D341Med (cell line): ENCODE results near the gene GPRC5D.
A peak's percentile ranks its signal among the peaks of the same experiment; 100 is the strongest.

Source experiments
- DNase-seq: peaks from one replicate; pipeline ENCODE4 v3.0.0; 2012; ENCODE audit warnings: low spot score

Gene GPRC5D

DNA sequence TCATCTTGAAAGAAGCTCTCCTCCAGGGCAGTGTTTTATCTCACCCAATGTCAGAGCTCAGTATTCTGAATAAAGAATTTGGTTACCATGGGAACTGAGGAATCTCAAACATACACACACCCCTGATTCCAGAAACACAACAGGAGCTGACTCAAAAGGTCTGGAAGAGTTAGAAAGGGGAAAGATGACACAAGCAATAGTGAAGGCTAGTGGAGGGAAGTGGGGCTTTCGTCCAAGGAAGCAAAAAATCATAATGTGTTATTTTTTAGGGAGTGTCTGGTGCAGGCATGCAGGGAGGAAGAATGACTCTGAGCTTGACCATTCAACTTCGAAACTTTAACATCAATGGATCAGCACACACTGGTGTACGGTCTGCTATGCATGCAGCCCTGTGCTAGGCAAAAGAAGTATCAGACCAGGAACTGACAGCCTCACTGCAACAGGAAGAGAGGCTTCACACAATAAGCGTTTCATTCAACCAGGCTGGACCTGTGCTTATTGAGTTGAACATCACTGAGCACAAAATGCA, 27.8 kb upstream of the GPRC5D start:
- no peak for DNase-seq

DNA sequence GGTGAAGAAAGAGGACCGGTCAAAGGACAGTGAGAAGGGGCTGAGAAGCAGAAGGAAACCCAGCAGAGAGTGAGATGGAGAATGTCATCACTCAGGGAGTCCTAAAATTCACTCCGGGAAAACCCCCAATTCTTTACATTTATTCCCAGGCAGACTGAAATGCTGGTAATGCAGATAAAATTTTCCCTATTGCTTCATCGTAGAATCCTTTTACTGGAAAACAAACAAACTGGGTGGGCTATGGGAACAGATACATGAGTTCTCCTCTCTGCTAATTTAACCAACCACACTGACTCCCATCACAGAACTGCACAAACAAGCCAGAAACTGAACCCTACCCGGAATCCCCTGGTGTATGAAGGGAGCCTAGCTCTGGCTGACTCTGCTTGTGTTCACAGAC, 27.2 kb upstream of the GPRC5D start:
- no peak for DNase-seq

DNA sequence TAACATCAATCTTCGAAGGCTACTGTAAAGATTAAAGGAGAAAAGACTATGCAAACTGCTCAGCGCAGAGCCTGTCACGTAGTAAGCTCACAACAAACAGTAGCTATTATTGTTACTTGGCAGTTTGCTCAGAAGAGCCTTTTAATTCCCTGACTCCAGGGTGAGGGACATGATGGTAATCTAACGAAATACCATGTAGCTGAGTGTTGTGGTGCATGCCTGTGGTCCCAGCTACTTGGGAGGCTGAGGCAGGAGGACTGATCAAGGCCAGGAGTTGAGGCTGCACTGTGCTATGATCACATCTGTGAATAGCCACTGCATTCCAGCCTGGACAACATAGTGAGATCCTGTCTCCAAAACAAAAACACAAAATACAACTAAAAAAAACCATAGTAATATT, 25.3 kb upstream of the GPRC5D start:
- no peak for DNase-seq

DNA sequence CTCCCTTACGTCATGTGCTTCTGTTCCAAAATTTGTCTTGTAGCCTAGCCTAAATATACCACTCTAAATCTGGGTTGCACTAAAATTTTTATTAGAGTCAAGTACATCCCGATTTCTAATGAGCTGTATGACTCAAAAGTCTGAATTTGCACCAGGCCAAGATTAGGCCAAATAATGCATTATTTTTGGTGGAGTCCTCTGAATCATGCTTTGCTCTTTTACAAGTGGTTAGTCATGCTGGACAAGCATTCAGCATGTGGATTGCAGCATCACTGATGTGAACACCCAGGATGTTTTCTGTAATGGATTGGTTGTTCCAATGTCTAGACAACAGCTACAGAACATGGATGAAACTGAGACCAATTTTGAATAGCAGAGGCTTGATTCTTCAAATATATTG, 24.4 kb upstream of the GPRC5D start:
- no peak for DNase-seq

DNA sequence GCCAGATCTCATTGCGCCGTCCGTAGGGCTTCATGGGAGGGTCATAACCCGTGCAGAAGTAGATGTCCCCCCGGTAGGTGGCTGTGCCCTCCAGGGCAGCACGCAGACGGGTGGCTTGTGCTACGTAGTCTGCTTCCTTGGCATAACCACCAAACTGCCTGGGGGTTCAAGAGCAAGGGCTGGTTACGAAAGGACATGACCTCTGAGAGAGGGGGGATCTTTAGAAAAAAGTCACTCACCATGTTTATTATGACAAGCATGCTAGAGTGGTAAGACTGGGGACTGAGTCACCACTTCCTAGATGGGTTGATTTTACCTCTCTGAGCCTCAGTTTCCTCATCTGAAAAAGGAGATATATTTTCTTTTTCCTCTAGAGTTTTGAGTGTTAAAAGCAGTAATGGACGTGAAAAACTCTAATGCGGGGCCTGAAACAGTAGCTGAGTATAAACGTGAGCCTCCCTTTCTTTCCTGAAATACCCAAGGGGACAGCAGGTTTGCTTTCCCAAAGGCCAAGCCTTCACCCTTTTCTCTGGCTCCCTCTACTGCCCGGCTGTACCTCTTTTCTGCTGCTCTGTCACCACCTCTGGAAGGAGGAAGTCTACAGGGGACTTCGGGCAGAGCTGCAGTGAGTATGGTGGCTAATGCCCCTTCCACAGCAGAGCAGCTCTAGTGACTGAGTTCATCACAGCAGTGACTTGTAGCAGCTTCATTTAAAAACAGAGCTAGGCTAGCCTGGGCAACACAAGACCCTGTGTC, 23.5 kb upstream of the GPRC5D start:
- peak; percentile 60 for DNase-seq

DNA sequence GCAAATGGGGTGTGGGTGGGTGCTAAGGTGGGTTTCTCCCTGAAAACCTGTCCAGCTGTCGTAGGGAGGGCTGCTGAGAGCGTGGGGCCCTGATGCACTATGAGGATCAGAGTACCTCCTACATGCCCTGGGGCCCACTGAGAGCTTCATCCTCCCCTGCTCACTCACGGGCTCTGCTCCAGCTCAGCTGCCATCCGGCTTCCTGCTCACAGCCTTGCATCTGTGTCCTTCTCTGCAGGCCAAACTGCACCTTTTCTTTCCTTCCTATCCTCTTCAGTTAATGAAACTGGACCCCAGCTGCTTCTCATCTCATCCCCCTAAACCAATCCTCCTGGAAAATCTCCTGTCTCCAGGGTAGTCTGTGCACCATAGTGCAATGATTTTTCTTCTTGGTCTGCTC, 22.2 kb upstream of the GPRC5D start:
- no peak for DNase-seq

DNA sequence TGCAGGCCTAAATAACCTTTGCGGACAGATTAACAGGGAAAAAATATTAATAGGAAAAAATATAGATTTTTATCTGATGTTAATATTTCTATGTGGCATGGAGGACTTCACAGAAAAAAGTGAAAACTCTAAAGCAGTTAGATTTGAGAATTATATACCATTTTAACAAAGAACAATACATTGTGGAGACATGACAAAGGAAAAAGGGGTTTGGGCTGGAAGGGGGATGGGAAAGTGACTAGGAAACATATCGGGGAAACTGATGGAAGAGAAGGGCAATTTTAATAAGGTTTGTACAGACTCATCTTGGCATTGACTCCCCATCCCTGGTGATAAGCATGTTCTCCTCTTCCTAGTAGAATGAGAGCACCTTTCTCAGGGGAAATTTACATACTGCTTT, 21.0 kb upstream of the GPRC5D start:
- DNase-seq, result no peak

DNA sequence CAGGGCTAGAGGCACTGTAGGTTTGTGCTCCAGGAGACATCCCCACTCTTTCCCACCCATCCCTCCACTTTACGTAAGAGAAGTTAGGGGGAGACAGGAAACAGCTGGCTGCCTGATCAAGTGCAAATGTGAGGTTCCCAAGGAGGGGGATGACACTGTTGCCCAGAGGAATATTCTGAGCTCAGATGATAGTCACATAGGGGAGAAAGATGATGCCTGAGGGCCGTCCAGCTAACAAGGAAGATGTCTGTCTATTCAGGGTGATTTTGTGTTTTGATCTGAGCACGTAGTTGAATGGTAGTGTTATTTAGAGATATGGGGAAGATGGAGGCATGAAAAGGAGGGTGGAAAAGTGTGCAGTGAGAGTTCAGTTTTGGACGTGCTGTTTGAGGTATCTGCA, 13.9 kb upstream of the GPRC5D start:
- DNase-seq, result no peak

DNA sequence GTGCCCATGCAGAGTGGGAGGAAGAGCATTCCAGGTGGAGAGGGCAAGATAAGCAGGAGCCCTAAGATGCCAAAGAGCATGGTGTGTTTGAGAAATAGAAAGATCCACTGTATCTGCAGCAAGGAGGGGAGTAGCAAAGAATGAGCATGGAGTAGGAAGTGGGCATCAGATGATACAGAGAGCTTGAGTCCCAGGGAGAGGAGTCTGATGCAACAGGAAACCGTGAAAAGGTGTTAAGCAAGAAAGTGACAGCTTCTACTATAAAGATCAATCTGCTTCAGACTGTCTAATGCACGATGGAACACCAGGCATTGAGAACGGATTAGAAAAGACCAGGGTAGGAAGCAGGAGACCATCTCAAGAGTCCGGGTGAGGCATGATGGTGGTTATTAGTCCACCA, 12.3 kb upstream of the GPRC5D start:
- DNase-seq, result no peak

DNA sequence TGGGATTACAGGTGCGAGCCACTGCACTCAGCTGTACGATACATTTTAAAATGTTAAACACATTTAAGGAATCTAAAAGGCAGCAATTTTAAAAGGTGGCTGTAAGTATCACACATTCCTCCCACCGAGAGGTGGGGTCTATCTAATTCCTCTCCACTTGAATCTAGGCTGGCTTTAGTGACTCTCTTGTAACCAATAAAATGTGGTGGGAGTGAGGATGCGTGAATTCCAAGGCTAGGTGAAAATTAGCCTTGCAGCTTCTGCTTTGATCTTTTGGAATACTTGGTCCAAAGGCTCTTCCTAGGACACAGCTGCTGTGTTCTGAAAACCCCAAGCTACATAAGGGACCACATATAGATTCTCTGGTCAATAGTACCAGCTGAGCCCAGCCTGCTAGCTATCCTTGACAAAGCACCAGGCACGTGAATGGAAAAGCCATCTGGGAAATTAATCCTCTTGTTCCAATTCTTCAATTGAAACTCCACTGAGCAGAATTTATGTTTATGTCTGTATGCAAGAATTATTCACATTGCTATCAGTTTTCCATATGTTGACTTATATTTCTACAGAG, 8.8 kb upstream of the GPRC5D start:
- no peak for DNase-seq

DNA sequence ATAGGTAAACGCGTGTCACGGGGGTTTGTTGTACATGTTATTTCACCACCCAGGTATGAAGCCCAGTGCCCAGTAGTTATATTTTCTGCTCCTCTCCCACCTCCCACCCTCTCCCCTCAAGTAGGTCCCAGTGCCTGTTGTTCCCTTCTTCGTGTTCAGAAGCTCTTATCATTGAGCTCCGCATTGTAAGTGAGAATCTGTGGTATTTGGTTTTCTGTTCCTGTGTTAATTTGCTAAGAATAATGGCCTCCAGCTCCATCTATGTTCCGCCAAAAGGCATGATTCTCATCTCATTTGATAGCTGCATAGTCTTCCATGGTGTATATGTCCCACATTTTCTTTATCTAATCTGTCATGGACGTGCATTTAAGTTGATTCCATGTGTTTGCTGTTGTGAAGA, 6.9 kb upstream of the GPRC5D start:
- DNase-seq, result no peak

DNA sequence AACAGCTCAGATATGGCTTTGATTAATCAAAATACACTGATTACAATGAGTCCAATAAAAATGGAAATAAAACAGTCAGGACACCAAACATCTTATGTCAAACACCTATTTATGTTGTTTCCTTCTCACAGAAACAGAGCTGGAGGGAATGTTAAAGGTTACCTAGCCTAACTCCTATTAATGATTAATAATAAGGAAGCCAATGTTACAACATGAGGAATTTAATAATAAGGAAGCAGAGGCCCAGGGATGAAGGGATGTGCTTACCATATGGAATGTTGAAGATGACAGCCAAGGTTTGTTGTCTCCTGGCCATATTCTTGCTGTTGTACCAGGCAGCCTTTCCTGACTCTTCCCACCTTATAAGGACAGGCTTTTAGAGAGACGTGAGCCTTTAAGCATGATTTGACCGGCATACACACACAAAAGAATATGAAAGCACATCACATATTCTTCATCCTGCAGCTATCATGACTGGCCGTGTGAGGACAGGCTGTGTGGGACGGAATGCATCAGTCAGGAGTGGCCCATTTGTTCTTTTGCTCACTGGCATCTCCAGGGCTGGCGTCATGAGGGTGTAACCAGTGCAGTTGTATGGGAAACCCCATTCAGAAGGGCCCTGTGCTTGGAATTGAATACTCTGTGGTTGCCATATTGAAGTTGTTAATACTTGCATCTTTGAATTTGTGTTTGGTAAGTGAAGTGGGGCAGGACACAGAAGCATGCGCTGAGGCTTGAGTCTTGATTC, 3.1 kb upstream of the GPRC5D start:
- no peak for DNase-seq

DNA sequence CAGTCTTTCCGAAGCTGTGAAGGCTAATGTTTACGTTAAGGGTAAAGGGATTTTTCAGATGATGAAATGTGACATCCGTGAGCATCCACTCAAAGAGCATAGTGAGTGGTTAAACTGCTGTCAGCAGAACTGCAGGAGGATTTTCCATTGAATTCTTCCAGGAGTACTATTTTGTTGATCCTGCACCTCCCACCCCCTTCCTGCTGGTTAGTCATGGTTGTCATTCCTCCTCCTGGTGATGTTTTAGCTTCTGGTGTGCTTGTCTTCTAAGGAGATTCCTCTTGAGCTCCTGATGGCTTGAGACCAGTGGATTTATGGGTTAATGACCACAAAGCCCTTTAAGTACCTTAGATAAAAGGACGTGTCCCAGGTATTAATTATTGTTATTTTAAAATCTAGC, 2.4 kb upstream of the GPRC5D start:
- no peak for DNase-seq

DNA sequence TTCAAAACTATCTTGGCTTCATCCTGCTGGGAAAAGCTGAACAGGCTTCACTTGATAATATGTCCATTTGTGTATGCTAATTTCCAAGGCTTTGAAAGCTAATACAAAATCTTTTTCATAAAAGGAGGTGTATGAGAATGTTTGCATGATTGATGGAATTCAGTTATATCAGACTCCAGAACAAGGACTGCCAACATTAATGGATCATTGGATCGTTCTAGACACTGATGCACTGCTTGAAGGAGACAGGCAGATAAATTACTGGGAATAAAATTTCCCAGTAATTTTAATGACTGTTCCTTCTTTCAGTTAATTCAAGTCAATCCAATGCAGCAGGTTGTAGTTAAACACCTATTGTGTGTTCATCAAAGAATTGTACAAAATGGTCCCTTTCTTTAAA, 466 bp downstream of the GPRC5D start:
- no peak for DNase-seq

DNA sequence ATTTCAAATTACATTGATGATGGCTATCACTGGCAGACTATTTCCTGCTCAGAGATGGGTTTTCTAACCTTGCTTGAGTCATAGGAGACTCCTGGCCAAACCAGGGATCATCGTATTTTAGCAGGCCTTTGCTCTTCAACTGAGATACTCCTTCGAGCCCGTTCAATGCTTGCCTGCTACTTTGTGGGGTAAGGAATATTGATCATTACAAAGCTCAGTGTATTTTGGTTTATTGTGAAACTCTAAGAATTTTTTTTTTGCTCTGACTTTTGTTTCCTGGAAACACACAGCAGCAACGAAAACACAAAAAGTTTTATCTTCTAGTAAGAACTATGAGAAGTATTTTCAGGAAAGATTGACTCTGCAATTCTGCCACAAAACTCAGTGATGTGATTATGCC, 4.1 kb downstream of the GPRC5D start:
- no peak for DNase-seq

DNA sequence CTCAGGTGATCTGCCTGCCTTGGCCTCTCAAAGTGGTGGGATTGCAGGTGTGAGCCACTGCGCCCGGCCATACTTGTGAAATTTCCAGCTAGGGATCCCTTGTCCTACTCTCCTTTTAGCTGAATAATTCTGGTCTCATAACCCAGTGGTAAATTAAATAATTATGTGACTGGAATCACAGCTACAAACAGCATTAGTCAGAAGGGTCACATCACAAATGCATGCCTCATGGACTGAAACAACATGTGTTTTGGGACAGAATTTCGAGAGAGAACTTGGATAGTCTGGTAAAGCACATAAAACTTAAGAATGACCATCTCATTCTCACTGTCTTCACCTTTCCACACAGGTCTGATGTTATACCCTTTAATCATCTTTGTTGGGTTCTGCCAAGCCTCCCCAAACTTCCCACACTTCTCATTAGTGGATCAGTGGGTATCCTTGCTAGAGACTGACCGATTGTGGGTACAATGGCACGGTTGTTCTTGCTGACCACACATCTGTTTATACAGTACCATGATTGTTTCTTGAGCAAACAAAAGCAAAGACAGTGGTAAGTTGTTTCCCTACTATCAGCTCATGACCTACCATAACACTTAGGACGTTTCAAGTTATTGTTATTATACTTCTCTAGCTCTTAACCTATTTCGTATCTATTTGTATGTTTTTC, 5.1 kb downstream of the GPRC5D start:
- no peak for DNase-seq

DNA sequence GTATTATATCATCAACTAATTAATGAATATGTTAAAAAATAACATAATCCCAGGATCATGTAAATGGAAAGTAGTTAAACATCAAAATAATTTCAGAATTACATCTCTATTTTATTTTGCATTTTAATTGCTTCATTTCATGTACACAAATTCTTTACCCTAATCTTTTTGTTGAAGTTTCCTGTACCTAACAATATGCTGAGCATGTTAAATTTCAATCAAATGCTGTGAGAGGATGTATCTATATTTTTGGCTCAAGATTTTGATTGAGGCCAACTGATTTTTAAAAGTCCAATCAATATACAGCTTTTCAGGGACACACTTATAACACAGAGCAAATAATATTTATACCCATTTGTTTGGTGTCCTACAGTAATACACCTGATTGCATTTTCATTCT, 6.4 kb downstream of the GPRC5D start:
- no peak for DNase-seq

DNA sequence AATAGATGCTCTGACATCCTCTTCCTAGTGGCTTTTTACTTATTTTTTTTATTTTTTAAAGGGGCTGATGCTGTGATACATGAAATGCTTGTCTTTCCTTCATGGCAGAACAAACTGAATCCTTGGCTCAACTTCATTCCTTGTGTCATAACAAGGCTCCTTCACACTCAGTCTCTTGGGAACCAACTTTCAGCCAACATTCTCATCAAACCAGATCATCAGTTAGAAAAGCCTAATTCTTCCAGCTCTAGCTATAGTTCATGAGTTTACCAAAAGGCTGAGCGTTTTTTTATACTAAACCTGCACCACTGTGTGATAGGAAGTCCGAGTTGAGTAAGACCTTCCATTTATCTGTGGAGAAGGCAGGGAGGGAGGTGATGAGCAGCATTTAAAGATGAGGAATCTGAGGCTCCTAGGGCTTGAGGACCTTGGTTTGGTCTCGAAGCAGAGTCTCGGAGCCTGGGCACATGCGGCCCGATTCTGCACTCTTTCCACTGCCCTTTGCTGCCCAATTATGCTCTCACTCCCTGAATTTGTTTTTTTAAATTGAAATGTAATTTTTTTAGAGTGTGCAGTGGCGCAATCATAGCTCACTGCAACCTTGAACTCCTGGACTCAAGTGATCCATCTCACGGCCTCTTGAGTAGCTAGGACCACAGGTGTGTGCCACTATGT, 8.2 kb downstream of the GPRC5D start:
- no peak for DNase-seq

DNA sequence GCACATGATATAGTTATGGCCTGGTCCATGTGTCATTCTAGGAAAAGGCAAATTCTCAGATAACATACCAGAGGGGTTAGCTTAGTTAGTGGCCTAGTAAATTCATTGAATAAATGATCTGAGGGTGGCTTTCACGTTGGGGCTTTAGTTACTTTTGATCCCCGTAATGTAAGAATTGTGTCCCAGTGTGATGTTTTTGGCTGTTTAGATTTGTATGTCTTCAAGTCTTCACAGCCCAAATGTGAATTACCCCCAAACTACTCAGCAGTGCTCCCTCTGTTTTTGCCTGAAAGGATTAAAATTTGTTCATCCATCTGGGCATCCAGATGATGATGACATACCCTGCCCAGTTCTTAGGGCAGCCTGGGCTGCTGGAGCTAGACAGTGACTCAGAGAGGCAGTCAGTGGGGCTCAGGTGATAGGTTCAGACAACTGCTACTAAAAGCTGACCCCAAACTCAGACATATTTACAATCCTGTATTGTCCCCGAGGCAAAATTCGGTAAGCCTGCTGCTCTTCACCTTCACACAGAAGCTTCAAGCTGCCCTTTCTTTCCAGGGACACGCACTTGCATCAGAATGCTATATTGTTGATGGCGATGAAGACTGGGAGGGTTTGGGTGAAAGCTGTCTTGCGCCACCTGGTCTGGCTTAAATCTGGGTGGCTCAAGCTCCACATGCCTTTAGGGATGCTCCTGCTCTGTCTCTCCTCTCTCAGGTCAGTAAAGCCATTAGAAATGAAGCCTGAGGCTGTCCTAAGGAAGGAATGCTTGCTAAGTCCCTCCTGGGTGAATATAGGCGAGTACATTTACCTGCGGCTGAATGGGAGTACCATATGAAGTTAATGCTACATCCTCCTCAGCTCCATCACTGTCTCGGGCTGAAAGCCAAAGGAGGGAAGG, 10.3 kb downstream of the GPRC5D start:
- DNase-seq, result no peak

DNA sequence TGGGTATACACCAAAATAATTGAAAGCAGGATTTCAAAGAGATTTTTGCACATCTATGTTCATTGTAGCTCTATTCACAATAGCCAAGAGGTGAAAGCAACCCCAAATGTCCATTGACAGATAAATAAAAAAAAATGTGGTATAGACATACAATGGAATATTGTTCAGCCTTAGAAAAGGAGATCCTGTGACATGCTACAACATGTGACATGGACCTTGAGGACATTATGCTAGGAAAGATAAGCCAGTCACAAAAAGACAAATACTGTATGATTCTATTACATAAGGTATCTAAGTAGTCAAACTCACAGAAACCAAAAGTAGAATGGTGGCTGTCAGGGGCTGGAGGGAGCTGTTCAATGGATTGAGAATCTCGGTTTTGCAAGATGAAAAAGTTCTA, 12.1 kb downstream of the GPRC5D start:
- no peak for DNase-seq

DNA sequence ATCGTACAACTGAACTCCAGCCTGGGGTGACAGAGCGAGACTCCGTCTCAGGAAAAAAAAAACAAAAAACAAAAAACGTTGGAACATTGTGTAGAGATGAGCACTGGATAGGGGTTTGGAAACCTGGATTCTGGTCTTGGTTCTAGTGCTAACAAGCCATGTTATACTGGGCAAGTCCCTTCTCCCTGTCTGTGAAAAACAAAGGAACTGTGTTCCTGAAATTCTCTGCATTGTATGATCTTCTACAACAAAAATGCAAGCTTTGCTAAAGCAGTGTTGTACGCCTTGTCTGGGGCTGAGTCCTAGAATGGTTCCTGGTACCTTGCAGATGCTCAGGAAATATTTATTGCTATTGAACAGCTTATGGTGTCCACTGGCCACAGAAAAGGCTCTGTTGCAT, 13.4 kb downstream of the GPRC5D start:
- no peak for DNase-seq
